Measurements from ENCODE around the gene TMEM60. TPM values are rescaled to one million over a fixed set of nuclear protein-coding genes. Genes with fewer than 3 reads are reported as not detected.
A peak's percentile ranks its signal among the peaks of the same experiment; 100 is the strongest.

The TMEM60 gene
- total RNA-seq, 1 donor from 2014 or later, result 24.6 TPM

GRCh38 chr7:77824636-77825035, 26.4 kb upstream of the TMEM60 start:
- TF ChIP-seq, protein P1, sequence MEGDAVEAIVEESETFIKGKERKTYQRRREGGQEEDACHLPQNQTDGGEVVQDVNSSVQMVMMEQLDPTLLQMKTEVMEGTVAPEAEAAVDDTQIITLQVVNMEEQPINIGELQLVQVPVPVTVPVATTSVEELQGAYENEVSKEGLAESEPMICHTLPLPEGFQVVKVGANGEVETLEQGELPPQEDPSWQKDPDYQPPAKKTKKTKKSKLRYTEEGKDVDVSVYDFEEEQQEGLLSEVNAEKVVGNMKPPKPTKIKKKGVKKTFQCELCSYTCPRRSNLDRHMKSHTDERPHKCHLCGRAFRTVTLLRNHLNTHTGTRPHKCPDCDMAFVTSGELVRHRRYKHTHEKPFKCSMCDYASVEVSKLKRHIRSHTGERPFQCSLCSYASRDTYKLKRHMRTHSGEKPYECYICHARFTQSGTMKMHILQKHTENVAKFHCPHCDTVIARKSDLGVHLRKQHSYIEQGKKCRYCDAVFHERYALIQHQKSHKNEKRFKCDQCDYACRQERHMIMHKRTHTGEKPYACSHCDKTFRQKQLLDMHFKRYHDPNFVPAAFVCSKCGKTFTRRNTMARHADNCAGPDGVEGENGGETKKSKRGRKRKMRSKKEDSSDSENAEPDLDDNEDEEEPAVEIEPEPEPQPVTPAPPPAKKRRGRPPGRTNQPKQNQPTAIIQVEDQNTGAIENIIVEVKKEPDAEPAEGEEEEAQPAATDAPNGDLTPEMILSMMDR (IDR thresholded peaks at IDR 0.05), result no peak
- ATAC-seq (no peak), DNase-seq (no peak)
- H3K27me3 ChIP-seq (ENCODE audit: low read depth), result no peaks in the 10 kb centered on the region
- intact Hi-C loops (cut with DNase I), result no loop called here
- no peak overlapping the region for H3K4me3 ChIP-seq
- H3K36me3 ChIP-seq, result no peaks in the 10 kb centered on the region
- H3K9me3 ChIP-seq, result peaks cover 32% of the 10 kb centered on the region
- H3K4me1 ChIP-seq, result no peaks in the 10 kb centered on the region
- no peak overlapping the region for H3K27ac ChIP-seq

DNA sequence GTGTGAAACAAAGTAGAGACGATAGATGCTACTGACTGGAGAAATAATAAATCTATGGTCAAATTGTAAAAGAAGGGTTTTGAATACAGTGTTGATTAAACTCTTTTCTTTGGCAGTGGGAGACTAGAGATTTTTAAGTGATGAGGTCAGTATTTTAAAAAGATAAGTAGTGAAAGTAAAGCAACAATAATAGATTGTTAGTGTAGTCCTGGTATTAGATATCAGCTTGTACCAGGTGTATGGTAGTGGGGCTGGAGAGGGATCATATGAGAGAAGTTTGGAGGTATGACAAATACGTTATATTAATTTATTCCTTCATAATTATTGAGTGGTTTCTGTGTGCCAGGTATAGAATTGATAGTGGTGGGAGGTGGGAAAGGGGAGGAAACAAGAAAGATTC, 25.6 kb upstream of the TMEM60 start:
- TF ChIP-seq, protein P1 (IDR thresholded peaks at IDR 0.05), result no peak
- DNase-seq (no peak), ATAC-seq (no peak)
- Histone ChIP-seq H3K36me3 (no peaks in the 10 kb centered on the region), H3K4me3 (no peak overlapping the region), H3K4me1 (no peaks in the 10 kb centered on the region), H3K27ac (no peak overlapping the region), H3K9me3 (peaks cover 35% of the 10 kb centered on the region), H3K27me3 (ENCODE audit: low read depth) (no peaks in the 10 kb centered on the region)
- intact Hi-C loops (cut with DNase I), result no loop called here

- peak in 1 of 2 donors; percentile 35 for ATAC-seq
- TF ChIP-seq, protein P1 (IDR thresholded peaks at IDR 0.05), result no peak
- no peak for DNase-seq
- H3K27ac ChIP-seq, result no peak overlapping the region
- H3K4me3 ChIP-seq, result no peak overlapping the region
- H3K4me1 ChIP-seq, result no peaks in the 10 kb centered on the region
- no peaks in the 10 kb centered on the region for H3K36me3 ChIP-seq
- no peaks in the 10 kb centered on the region for H3K27me3 ChIP-seq (ENCODE audit: low read depth)
- peaks cover 35% of the 10 kb centered on the region for H3K9me3 ChIP-seq
- intact Hi-C loops (cut with DNase I), result no loop called here
Observed at GRCh38 chr7:77822269-77822668, 24.0 kb upstream of the TMEM60 start.

- intact Hi-C loops (cut with DNase I), result no loop called here
- H3K9me3 ChIP-seq, result peaks cover 27% of the 10 kb centered on the region
Observed at GRCh38 chr7:77820967-77821366, 22.7 kb upstream of the TMEM60 start.

GRCh38 chr7:77819021-77819420, 20.8 kb upstream of the TMEM60 start:
- Histone ChIP-seq H3K9me3 (peaks cover 25% of the 10 kb centered on the region), H3K27ac (no peak overlapping the region), H3K4me1 (no peaks in the 10 kb centered on the region), H3K4me3 (no peak overlapping the region), H3K36me3 (no peaks in the 10 kb centered on the region), H3K27me3 (ENCODE audit: low read depth) (no peaks in the 10 kb centered on the region)
- DNase-seq, result no peak
- intact Hi-C loops (cut with DNase I), result no loop called here
- ATAC-seq, result no peak
- TF ChIP-seq, protein P1 (IDR thresholded peaks at IDR 0.05), result no peak

More at GRCh38 chr7:77820967-77821366, 22.7 kb upstream of the TMEM60 start:
- H3K27me3 ChIP-seq (ENCODE audit: low read depth), result no peaks in the 10 kb centered on the region
- no peak for DNase-seq
- H3K36me3 ChIP-seq, result no peaks in the 10 kb centered on the region
- no peak overlapping the region for H3K27ac ChIP-seq
- ATAC-seq, result no peak
- H3K4me3 ChIP-seq, result no peak overlapping the region
- TF ChIP-seq, protein P1 (IDR thresholded peaks at IDR 0.05), result no peak
- H3K4me1 ChIP-seq, result no peaks in the 10 kb centered on the region

- ATAC-seq (no peak), DNase-seq (no peak)
- Histone ChIP-seq H3K4me3 (no peak overlapping the region), H3K4me1 (no peaks in the 10 kb centered on the region), H3K9me3 (peaks cover 2% of the 10 kb centered on the region), H3K27ac (no peak overlapping the region), H3K36me3 (no peaks in the 10 kb centered on the region), H3K27me3 (ENCODE audit: low read depth) (no peaks in the 10 kb centered on the region)
- intact Hi-C loops (cut with DNase I), result no loop called here
- TF ChIP-seq, protein P1 (IDR thresholded peaks at IDR 0.05), result no peak
Observed at GRCh38 chr7:77813180-77813579, 14.9 kb upstream of the TMEM60 start.
